HepG2 (cell line): ENCODE results near the gene FIZ1. TPM values are rescaled to one million over a fixed set of nuclear protein-coding genes. Genes with fewer than 3 reads are reported as not detected.

ENCODE experiments used
- CCAR2 ChIP-seq: fragments of 200-400 bp; formaldehyde crosslinking; optimal IDR thresholded peaks from 2 replicates; pipeline ENCODE3; 2018; ENCODE audit warnings: low read depth, mild to moderate bottlenecking, low read length, moderate library complexity
- FOXA3 ChIP-seq: IDR thresholded peaks from 2 replicates; pipeline ENCODE4 v1.6.1; 2016; ENCODE audit warnings: missing genetic modification reagents, missing compliant biosample characterization
- HNF4G ChIP-seq, 2 experiments: sonication (generic) in 1 of 2; formaldehyde crosslinking in 1 of 2; IDR thresholded peaks; 2 replicates each; pipeline versions ENCODE4 v1.4.0 to v1.6.1; 2011 to 2020; ENCODE audit warnings: borderline replicate concordance in 2 of 2, low read depth in 2 of 2, mild to moderate bottlenecking in 2 of 2, low read length in 1 of 2, missing genetic modification reagents in 1 of 2, moderate library complexity in 1 of 2
- MZF1 ChIP-seq: sonication (generic); formaldehyde crosslinking; IDR thresholded peaks from 2 replicates; pipeline ENCODE4 v1.8.1; 2023; ENCODE audit warnings: mild to moderate bottlenecking, missing genetic modification reagents, borderline replicate concordance
- RCOR2 ChIP-seq: IDR thresholded peaks from 2 replicates; pipeline ENCODE4 v1.6.1; 2016; ENCODE audit warnings: missing biosample characterization, missing genetic modification reagents
- SMAD3 ChIP-seq: sonication (generic); formaldehyde crosslinking; IDR thresholded peaks from 2 replicates; pipeline ENCODE4 v1.4.0; 2020; ENCODE audit warnings: missing genetic modification reagents
- ZFP41 ChIP-seq: sonication (generic); formaldehyde crosslinking; IDR thresholded peaks from 2 replicates; pipeline ENCODE4 v1.4.0; 2020; ENCODE audit warnings: mild to moderate bottlenecking, missing genetic modification reagents, borderline replicate concordance
- ZKSCAN8 ChIP-seq: IDR thresholded peaks from 2 replicates; pipeline ENCODE4 v1.6.1; 2016; ENCODE audit warnings: borderline replicate concordance, missing genetic modification reagents, missing compliant biosample characterization
- ZNF589 ChIP-seq: sonication (generic); formaldehyde crosslinking; conservative IDR thresholded peaks from 2 replicates; pipeline ENCODE4 v1.8.0; 2022; ENCODE audit warnings: mild to moderate bottlenecking, moderate library complexity, missing genetic modification reagents
- ZNF746 ChIP-seq: sonication (generic); formaldehyde crosslinking; IDR thresholded peaks from 2 replicates; pipeline ENCODE4 v1.8.0; 2022; ENCODE audit warnings: mild to moderate bottlenecking, missing genetic modification reagents
- ZNF75D ChIP-seq: sonication (generic); formaldehyde crosslinking; IDR thresholded peaks from 2 replicates; pipeline ENCODE4 v1.8.1; 2023; ENCODE audit warnings: missing genetic modification reagents, mild to moderate bottlenecking, borderline replicate concordance
- polyA plus RNA-seq, 8 experiments: library from polyadenylated mRNA; depleted of rRNA in 3 of 8; stranded (reverse) in 7 of 8; unstranded in 1 of 8; fragments of >200 nt; fragmentation: Illumina TruSeq in 4 of 8; extraction: Trizol in 4 of 8; gene quantifications; 2 replicates each; pipeline versions ENCODE4 v1.2.1 to v1.2.3, GENCODE V29; 2011 to 2016; ENCODE audit warnings: low read depth in 4 of 8, missing spikeins in 1 of 8, mixed read lengths in 1 of 8; ENCODE audit not compliant: insufficient read depth in 1 of 8
- total RNA-seq, 5 experiments: library from RNA; depleted of rRNA; stranded (reverse); fragments of >200 nt; fragmentation: Illumina TruSeq; extraction: Trizol; gene quantifications; 2 replicates each; pipeline ENCODE4 v1.2.3, GENCODE V29; 2016; ENCODE audit warnings: low read depth in 1 of 5
- TF ChIP-seq, protein P1 (sequence below): sonication (generic); formaldehyde crosslinking; IDR thresholded peaks from 2 replicates; pipeline ENCODE4 v1.4.0; 2020; ENCODE audit warnings: missing genetic modification reagents
- TF ChIP-seq, protein P2 (sequence below): IDR thresholded peaks from 2 replicates; pipeline ENCODE4 v1.6.1; 2016; ENCODE audit warnings: low read depth, control low read depth
- TF ChIP-seq, protein P3 (sequence below): IDR thresholded peaks from 2 replicates; pipeline ENCODE4 v1.6.1; 2016; ENCODE audit warnings: missing biosample characterization, missing genetic modification reagents, low read depth
- TF ChIP-seq, protein P4 (sequence below): sonication (generic); formaldehyde crosslinking; IDR thresholded peaks from 2 replicates; pipeline ENCODE4 v1.4.0; 2020; ENCODE audit warnings: missing genetic modification reagents

Gene FIZ1
- total and polyA plus RNA-seq, 2 of the 13 experiments (the other 11 are each of a cell fraction or from before 2014, with no cell fraction given) = 3.6 to 5.9 TPM

DNA sequence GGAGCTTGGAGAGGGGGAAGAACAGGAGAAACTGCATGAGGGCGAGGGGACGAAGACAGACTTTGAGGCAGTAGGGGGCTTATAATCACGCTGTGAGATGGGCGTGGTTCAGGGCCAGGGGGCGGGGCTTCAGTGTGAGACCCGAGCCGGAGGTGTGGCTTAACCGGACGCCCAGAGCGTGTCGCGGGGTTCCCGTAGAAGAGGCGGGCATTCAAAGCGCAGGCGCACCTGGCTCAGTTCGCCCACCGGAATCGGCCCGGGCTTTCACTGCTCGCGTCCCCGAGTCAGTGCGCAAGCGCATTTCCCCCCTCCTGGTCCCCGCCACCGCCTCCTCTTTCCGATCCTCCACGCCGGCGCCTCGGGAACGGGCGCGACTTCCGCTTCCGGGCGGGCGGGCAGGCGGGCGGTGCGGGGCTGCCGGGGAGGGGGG, 5.9 kb upstream of the FIZ1 start (continued):
- TF ChIP-seq, protein P1, sequence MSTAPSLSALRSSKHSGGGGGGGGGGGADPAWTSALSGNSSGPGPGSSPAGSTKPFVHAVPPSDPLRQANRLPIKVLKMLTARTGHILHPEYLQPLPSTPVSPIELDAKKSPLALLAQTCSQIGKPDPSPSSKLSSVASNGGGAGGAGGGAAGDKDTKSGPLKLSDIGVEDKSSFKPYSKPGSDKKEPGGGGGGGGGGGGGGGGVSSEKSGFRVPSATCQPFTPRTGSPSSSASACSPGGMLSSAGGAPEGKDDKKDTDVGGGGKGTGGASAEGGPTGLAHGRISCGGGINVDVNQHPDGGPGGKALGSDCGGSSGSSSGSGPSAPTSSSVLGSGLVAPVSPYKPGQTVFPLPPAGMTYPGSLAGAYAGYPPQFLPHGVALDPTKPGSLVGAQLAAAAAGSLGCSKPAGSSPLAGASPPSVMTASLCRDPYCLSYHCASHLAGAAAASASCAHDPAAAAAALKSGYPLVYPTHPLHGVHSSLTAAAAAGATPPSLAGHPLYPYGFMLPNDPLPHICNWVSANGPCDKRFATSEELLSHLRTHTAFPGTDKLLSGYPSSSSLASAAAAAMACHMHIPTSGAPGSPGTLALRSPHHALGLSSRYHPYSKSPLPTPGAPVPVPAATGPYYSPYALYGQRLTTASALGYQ (CRISPR knock-in tag) = no peak
- TF ChIP-seq ZFP41 (CRISPR knock-in tag) (no peak), MZF1 (no peak), RCOR2 (CRISPR knock-in tag) (no peak), ZKSCAN8 (CRISPR knock-in tag) (0 out of 2 replicates have a peak, but pooled peaks have one; percentile 5), FOXA3 (CRISPR knock-in tag) (no peak), CCAR2 (no peak), HNF4G (IDR thresholded peaks at IDR 0.05; ENCODE audit: borderline replicate concordance, low read depth, low read length) (no peak), HNF4G (CRISPR knock-in tag; IDR thresholded peaks at IDR 0.05; ENCODE audit: borderline replicate concordance, low read depth) (no peak), ZNF746 (CRISPR knock-in tag) (0 out of 2 replicates have a peak, but pooled peaks have one; percentile 40), ZNF75D (CRISPR knock-in tag) (no peak), SMAD3 (CRISPR knock-in tag) (no peak), ZNF589 (no peak)
- TF ChIP-seq, protein P2, sequence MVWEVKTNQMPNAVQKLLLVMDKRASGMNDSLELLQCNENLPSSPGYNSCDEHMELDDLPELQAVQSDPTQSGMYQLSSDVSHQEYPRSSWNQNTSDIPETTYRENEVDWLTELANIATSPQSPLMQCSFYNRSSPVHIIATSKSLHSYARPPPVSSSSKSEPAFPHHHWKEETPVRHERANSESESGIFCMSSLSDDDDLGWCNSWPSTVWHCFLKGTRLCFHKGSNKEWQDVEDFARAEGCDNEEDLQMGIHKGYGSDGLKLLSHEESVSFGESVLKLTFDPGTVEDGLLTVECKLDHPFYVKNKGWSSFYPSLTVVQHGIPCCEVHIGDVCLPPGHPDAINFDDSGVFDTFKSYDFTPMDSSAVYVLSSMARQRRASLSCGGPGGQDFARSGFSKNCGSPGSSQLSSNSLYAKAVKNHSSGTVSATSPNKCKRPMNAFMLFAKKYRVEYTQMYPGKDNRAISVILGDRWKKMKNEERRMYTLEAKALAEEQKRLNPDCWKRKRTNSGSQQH (CRISPR knock-in tag) = no peak
- TF ChIP-seq, protein P3, sequence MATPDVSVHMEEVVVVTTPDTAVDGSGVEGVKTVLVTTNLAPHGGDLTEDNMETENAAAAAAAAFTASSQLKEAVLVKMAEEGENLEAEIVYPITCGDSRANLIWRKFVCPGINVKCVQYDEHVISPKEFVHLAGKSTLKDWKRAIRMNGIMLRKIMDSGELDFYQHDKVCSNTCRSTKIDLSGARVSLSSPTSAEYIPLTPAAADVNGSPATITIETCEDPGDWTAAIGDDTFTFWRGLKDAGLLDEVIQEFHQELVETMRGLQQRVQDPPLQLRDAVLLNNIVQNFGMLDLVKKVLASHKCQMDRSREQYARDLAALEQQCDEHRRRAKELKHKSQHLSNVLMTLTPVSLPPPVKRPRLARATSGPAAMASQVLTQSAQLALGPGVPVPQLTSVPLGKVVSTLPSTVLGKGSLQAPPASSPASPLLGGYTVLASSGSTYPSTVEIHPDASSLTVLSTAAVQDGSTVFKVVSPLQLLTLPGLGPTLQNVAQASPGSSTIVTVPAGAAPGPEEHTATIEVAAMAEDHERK (CRISPR knock-in tag) = no peak
- TF ChIP-seq, protein P4, sequence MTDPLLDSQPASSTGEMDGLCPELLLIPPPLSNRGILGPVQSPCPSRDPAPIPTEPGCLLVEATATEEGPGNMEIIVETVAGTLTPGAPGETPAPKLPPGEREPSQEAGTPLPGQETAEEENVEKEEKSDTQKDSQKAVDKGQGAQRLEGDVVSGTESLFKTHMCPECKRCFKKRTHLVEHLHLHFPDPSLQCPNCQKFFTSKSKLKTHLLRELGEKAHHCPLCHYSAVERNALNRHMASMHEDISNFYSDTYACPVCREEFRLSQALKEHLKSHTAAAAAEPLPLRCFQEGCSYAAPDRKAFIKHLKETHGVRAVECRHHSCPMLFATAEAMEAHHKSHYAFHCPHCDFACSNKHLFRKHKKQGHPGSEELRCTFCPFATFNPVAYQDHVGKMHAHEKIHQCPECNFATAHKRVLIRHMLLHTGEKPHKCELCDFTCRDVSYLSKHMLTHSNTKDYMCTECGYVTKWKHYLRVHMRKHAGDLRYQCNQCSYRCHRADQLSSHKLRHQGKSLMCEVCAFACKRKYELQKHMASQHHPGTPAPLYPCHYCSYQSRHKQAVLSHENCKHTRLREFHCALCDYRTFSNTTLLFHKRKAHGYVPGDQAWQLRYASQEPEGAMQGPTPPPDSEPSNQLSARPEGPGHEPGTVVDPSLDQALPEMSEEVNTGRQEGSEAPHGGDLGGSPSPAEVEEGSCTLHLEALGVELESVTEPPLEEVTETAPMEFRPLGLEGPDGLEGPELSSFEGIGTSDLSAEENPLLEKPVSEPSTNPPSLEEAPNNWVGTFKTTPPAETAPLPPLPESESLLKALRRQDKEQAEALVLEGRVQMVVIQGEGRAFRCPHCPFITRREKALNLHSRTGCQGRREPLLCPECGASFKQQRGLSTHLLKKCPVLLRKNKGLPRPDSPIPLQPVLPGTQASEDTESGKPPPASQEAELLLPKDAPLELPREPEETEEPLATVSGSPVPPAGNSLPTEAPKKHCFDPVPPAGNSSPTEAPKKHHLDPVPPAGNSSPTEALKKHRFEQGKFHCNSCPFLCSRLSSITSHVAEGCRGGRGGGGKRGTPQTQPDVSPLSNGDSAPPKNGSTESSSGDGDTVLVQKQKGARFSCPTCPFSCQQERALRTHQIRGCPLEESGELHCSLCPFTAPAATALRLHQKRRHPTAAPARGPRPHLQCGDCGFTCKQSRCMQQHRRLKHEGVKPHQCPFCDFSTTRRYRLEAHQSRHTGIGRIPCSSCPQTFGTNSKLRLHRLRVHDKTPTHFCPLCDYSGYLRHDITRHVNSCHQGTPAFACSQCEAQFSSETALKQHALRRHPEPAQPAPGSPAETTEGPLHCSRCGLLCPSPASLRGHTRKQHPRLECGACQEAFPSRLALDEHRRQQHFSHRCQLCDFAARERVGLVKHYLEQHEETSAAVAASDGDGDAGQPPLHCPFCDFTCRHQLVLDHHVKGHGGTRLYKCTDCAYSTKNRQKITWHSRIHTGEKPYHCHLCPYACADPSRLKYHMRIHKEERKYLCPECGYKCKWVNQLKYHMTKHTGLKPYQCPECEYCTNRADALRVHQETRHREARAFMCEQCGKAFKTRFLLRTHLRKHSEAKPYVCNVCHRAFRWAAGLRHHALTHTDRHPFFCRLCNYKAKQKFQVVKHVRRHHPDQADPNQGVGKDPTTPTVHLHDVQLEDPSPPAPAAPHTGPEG (CRISPR knock-in tag) = peak; percentile 83
